Islet precursor cell (in vitro differentiated cells): ENCODE measurements around the gene SLC47A2.
A peak's percentile ranks its signal among the peaks of the same experiment; 100 is the strongest.
"Not testable (repeated sequence)": the region's sequence is repeated elsewhere in the genome, so short reads cannot be mapped to it uniquely, and the experiment has no call there.

Experiments used
- DNase-seq: peaks from one replicate; pipeline ENCODE4 v3.0.0-alpha.2; 2018

Gene SLC47A2

GRCh38 chr17:19716108-19717030 lies at the start of gene SLC47A2:
Gene SLC47A2 (minus strand): TSS chr17:19716584. CDS start chr17:19716555, 29 bp downstream.
- no peak for DNase-seq

GRCh38 chr17:19766016-19766415 lies 49.6 kb upstream of the SLC47A2 start:
- DNase-seq, result no peak

GRCh38 chr17:19763991-19764390 lies 47.6 kb upstream of the SLC47A2 start:
- not testable (repeated sequence) for DNase-seq

- no peak for DNase-seq
These were observed 47.0 kb upstream of the SLC47A2 start for GRCh38 chr17:19763416-19763815.

GRCh38 chr17:19762515-19762961 lies 46.2 kb upstream of the SLC47A2 start:
- peak; percentile 92 for DNase-seq

- DNase-seq, result peak; percentile 43
These were observed 44.4 kb upstream of the SLC47A2 start for GRCh38 chr17:19760746-19761145.

GRCh38 chr17:19759568-19760549 lies 43.5 kb upstream of the SLC47A2 start:
- peak; percentile 51 for DNase-seq

- DNase-seq, result no peak
These were observed 41.3 kb upstream of the SLC47A2 start for GRCh38 chr17:19757536-19758180.

GRCh38 chr17:19756546-19756945 lies 40.2 kb upstream of the SLC47A2 start:
- no peak for DNase-seq

- no peak for DNase-seq
These were observed 39.6 kb upstream of the SLC47A2 start for GRCh38 chr17:19755821-19756510.

- DNase-seq, result no peak
These were observed 39.0 kb upstream of the SLC47A2 start for GRCh38 chr17:19755392-19755791.

- DNase-seq, result no peak
These were observed 37.5 kb upstream of the SLC47A2 start for GRCh38 chr17:19753661-19754463.

- peak; percentile 80 for DNase-seq
These were observed 36.7 kb upstream of the SLC47A2 start for GRCh38 chr17:19753051-19753509.

GRCh38 chr17:19752216-19753050 lies 36.0 kb upstream of the SLC47A2 start:
- DNase-seq, result no peak

- no peak for DNase-seq
These were observed 34.5 kb upstream of the SLC47A2 start for GRCh38 chr17:19750835-19751234.

- DNase-seq, result no peak
These were observed 33.7 kb upstream of the SLC47A2 start for GRCh38 chr17:19750020-19750572.

- DNase-seq, result no peak
These were observed 32.4 kb upstream of the SLC47A2 start for GRCh38 chr17:19748807-19749193.

GRCh38 chr17:19747829-19748806 lies 31.7 kb upstream of the SLC47A2 start, which contains the start of gene ALDH3A1:
Gene ALDH3A1 (minus strand): TSS chr17:19748298. CDS start chr17:19745129, 3,169 bp downstream.
- no peak for DNase-seq
